Measurements from ENCODE around the gene PCDH1.
A peak's percentile ranks its signal among the peaks of the same experiment; 100 is the strongest.
"Not testable (repeated sequence)": the region's sequence is repeated elsewhere in the genome, so short reads cannot be mapped to it uniquely, and the experiment has no call there.

The PCDH1 gene

GRCh38 chr5:141878186-141878710 is at the start of gene PCDH1:
Gene PCDH1 (minus strand): TSS chr5:141878410. CDS start chr5:141878262, 148 bp downstream.
- DNase-seq = peak in 34 of 51 donors; percentile 31 to 83 (median 68)

GRCh38 chr5:141926434-141926833 is 48.2 kb upstream of the PCDH1 start:
- no peak for DNase-seq

GRCh38 chr5:141923448-141924313 is 45.5 kb upstream of the PCDH1 start, which contains the start of gene DELE1:
Gene DELE1 (plus strand): TSS chr5:141923871. CDS start chr5:141923942, 71 bp downstream.
- peak; percentile 71 to 98 (median 92) for DNase-seq

- not testable (repeated sequence) for DNase-seq
These were observed 44.7 kb upstream of the PCDH1 start for GRCh38 chr5:141922827-141923447.

- no peak for DNase-seq
These were observed 42.6 kb upstream of the PCDH1 start for GRCh38 chr5:141920771-141921170.

GRCh38 chr5:141919218-141920119 is 41.3 kb upstream of the PCDH1 start:
- DNase-seq = no peak

- DNase-seq = no peak
These were observed 39.5 kb upstream of the PCDH1 start for GRCh38 chr5:141917760-141918159.

- no peak for DNase-seq
These were observed 38.3 kb upstream of the PCDH1 start for GRCh38 chr5:141916522-141916921.

- no peak for DNase-seq
These were observed 37.7 kb upstream of the PCDH1 start for GRCh38 chr5:141915881-141916336.

- no peak for DNase-seq
These were observed 36.6 kb upstream of the PCDH1 start for GRCh38 chr5:141914797-141915196.

GRCh38 chr5:141914199-141914743 is 36.1 kb upstream of the PCDH1 start:
- DNase-seq = peak in 49 of 51 donors; percentile 3 to 76 (median 45)

GRCh38 chr5:141913560-141914198 is 35.5 kb upstream of the PCDH1 start:
- peak in 7 of 51 donors; percentile 3 to 52 (median 18) for DNase-seq

GRCh38 chr5:141910271-141910673 is 32.1 kb upstream of the PCDH1 start:
- no peak for DNase-seq

- no peak for DNase-seq
These were observed 31.0 kb upstream of the PCDH1 start for GRCh38 chr5:141909212-141909611.

- no peak for DNase-seq
These were observed 30.6 kb upstream of the PCDH1 start for GRCh38 chr5:141908796-141909195.

GRCh38 chr5:141906972-141907371 is 28.8 kb upstream of the PCDH1 start:
- no peak for DNase-seq

- DNase-seq = no peak
These were observed 28.3 kb upstream of the PCDH1 start for GRCh38 chr5:141906517-141906916.

- no peak for DNase-seq
These were observed 26.3 kb upstream of the PCDH1 start for GRCh38 chr5:141904551-141904950.

- DNase-seq = no peak
These were observed 25.1 kb upstream of the PCDH1 start for GRCh38 chr5:141903261-141903660.
